Panc1 (cell line): ENCODE measurements around the gene TCAF1.

Experiments used
- POLR2AphosphoS5 ChIP-seq: IDR thresholded peaks from 2 replicates; pipeline ENCODE4 v1.6.1; 2012; ENCODE audit warnings: mild to moderate bottlenecking, low read depth, low read length, moderate library complexity
- TF ChIP-seq, protein P1 (sequence below): fragments of 450-650 bp; IDR thresholded peaks from 2 replicates; pipeline ENCODE4 v1.5.1; 2017; ENCODE audit warnings: mild to moderate bottlenecking
- TF ChIP-seq, protein P2 (sequence below), 2 experiments: IDR thresholded peaks; 2 replicates each; pipeline ENCODE4 v1.6.1; 2011 to 2012; ENCODE audit warnings: low read depth in 2 of 2, control low read depth in 1 of 2, low read length in 1 of 2, mild to moderate bottlenecking in 1 of 2, moderate library complexity in 1 of 2; ENCODE audit not compliant: insufficient read depth in 1 of 2

DNA sequence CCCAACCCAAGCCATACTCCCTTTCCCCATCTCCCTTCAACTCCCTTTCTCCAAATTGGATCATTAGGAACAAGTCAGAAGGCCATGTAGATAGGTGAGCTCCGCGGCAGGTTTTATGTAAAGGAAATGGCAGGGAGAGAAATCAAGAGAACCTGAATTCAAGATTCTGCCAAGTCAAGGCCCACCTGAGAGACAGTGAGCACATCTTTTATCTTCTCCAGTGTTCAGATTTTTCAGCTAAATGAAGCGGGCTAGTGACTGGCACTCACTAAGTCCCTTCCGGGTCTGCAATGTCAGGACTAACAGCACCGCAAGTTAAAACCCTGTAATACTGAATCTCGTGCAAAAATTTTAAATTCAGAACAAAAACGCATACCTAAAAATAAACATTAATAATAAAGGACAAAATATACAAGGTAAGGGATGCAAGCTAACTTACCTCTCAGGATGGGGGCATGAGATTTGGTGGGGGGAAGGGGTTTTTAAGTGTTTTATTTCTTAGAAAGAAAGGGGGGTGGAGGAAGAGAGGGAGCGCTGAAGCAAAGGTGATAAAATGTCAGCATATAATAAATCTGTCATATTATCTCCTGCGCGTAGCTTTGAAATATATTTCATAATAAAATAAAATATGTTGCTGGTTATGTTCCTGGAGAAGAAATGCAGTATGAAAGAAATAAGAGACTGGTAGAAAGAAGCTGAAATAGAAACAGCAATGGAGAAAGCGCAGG, 17.6 kb downstream of the TCAF1 start:
- TF ChIP-seq, protein P1, sequence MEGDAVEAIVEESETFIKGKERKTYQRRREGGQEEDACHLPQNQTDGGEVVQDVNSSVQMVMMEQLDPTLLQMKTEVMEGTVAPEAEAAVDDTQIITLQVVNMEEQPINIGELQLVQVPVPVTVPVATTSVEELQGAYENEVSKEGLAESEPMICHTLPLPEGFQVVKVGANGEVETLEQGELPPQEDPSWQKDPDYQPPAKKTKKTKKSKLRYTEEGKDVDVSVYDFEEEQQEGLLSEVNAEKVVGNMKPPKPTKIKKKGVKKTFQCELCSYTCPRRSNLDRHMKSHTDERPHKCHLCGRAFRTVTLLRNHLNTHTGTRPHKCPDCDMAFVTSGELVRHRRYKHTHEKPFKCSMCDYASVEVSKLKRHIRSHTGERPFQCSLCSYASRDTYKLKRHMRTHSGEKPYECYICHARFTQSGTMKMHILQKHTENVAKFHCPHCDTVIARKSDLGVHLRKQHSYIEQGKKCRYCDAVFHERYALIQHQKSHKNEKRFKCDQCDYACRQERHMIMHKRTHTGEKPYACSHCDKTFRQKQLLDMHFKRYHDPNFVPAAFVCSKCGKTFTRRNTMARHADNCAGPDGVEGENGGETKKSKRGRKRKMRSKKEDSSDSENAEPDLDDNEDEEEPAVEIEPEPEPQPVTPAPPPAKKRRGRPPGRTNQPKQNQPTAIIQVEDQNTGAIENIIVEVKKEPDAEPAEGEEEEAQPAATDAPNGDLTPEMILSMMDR, result no peak
- TF ChIP-seq POLR2AphosphoS5, result no peak
- TF ChIP-seq, protein P2, sequence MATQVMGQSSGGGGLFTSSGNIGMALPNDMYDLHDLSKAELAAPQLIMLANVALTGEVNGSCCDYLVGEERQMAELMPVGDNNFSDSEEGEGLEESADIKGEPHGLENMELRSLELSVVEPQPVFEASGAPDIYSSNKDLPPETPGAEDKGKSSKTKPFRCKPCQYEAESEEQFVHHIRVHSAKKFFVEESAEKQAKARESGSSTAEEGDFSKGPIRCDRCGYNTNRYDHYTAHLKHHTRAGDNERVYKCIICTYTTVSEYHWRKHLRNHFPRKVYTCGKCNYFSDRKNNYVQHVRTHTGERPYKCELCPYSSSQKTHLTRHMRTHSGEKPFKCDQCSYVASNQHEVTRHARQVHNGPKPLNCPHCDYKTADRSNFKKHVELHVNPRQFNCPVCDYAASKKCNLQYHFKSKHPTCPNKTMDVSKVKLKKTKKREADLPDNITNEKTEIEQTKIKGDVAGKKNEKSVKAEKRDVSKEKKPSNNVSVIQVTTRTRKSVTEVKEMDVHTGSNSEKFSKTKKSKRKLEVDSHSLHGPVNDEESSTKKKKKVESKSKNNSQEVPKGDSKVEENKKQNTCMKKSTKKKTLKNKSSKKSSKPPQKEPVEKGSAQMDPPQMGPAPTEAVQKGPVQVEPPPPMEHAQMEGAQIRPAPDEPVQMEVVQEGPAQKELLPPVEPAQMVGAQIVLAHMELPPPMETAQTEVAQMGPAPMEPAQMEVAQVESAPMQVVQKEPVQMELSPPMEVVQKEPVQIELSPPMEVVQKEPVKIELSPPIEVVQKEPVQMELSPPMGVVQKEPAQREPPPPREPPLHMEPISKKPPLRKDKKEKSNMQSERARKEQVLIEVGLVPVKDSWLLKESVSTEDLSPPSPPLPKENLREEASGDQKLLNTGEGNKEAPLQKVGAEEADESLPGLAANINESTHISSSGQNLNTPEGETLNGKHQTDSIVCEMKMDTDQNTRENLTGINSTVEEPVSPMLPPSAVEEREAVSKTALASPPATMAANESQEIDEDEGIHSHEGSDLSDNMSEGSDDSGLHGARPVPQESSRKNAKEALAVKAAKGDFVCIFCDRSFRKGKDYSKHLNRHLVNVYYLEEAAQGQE (IDR thresholded peaks at IDR 0.05; ENCODE audit: insufficient read depth in 1 of 2, low read depth in 2 of 2, low read length in 1 of 2), result no peak
